Placental epithelial cell (primary cell): ENCODE results near the gene CXCL3. TPM values are rescaled to one million over a fixed set of nuclear protein-coding genes. Genes with fewer than 3 reads are reported as not detected.

ENCODE experiments used
- small RNA-seq: library from RNA; depleted of rRNA; stranded (forward); fragments of <200 nt; gene quantifications from one replicate; pipeline ENCODE3, GENCODE V24; 2012
- total RNA-seq: library from RNA; depleted of rRNA; stranded (reverse); fragments of >200 nt; gene quantifications from 2 replicates; pipeline ENCODE4 v1.2.3, GENCODE V29; 2012

Gene CXCL3
- not detected in 2 replicates for total RNA-seq

GRCh38 chr4:74038425-74039314 lies at the start of gene CXCL3:
Gene CXCL3, minus strand, starts transcription at chr4:74038689. Its CDS starts 78 bp downstream, at chr4:74038611.

GRCh38 chr4:73998040-73999011 lies 40.2 kb downstream of the CXCL3 start, which contains the start of gene CXCL5:
Gene CXCL5, minus strand, starts transcription at chr4:73998677. Its CDS starts 96 bp downstream, at chr4:73998581.

GRCh38 chr4:73988061-73988460 lies 50.4 kb downstream of the CXCL3 start, which contains the start of gene PPBP:
Gene PPBP, minus strand, starts transcription at chr4:73988190. Its CDS starts 87 bp downstream, at chr4:73988103.

Small RNA genes within 50 kb of the gene (small RNA-seq; reads per million reads assigned to genes)
- not detected for gene RN7SL218P

Other genes with a start within 250 kb of the CXCL3 start
- gene CXCL6, start 202.0 kb downstream of the CXCL3 start, total RNA-seq, result 0.39 TPM in 1 of 2 replicates, not detected in the other
- not detected in 2 replicates for gene PF4V1, start 185.4 kb downstream of the CXCL3 start, total RNA-seq
- gene CXCL1, start 169.3 kb downstream of the CXCL3 start, total RNA-seq, result not detected in 2 replicates
- not detected in 2 replicates for gene PF4, start 56.7 kb downstream of the CXCL3 start, total RNA-seq
- gene PPBP, start 50.5 kb downstream of the CXCL3 start, total RNA-seq, result not detected in 2 replicates
- gene CXCL5, start 40.0 kb downstream of the CXCL3 start, total RNA-seq, result under 0.01 TPM in 1 of 2 replicates, not detected in the other
- 0.54 and 1.2 TPM in 2 replicates for gene CXCL2, start 60.5 kb upstream of the CXCL3 start, total RNA-seq
- 13.3 and 28.7 TPM in 2 replicates for gene MTHFD2L, start 119.4 kb upstream of the CXCL3 start, total RNA-seq